Cardiac septum (tissue), 1 donor: ENCODE results near the gene PPP2R5E. TPM values are rescaled to one million over a fixed set of nuclear protein-coding genes. Genes with fewer than 3 reads are reported as not detected.
"Not testable (repeated sequence)": the region's sequence is repeated elsewhere in the genome, so short reads cannot be mapped to it uniquely, and the experiment has no call there.

ENCODE experiments used
- DNase-seq: peaks from one replicate; pipeline ENCODE4 v3.0.0-alpha.2; 2020; ENCODE audit warnings: low spot score
- intact Hi-C: fragments of 100-400 bp; cut with DNase I; formaldehyde crosslinking; loops from one replicate; pipeline ENCODE4 v1.14.0; 2022
- total RNA-seq: library from RNA; stranded (reverse); fragmentation: NEBNext Ultra II Directional; extraction: Animal tissue kit (Norgen Biotek cat#: 25700); gene quantifications from one replicate; pipeline ENCODE4 v1.2.1, GENCODE V29; 2021
- donor health status: DM: no; HTN: no; CAD: no.

Gene PPP2R5E
- total RNA-seq, 1 donor from 2014 or later, result 40.3 TPM

DNA sequence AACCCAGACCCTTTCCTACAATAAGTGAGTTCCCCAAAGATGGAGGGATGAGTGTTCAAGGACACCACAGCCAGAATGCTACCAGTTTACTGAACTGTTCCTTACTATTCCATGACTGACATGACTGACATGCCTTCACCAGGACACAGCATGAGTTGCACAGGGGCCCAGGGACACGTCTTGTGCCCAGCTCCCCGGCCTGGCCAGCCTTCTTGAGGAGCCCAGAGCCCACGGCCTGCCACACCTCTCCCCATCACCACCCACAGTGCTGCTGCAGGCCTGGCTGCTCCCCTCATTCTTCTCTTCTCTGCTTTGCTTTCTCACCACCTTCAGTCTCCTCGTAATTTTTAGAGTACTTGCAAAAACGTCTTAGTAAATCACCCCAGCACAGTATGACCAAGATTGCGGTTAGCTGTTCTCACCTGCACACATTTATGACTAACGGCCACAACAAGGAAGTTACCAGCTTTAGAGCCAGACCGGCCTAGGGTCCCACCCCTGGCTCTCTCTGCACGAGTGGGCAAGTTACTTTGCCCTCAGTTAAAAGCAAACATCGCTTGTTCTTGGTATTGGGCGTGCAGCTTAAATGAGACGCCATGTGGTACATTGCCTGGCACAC is 18.5 kb downstream of the PPP2R5E start:
- no peak for DNase-seq
- intact Hi-C loops, result loop anchor here (1.0 kb wide), 1 partner anchor 17 kb away; no protein-coding TSS in a partner anchor

DNA sequence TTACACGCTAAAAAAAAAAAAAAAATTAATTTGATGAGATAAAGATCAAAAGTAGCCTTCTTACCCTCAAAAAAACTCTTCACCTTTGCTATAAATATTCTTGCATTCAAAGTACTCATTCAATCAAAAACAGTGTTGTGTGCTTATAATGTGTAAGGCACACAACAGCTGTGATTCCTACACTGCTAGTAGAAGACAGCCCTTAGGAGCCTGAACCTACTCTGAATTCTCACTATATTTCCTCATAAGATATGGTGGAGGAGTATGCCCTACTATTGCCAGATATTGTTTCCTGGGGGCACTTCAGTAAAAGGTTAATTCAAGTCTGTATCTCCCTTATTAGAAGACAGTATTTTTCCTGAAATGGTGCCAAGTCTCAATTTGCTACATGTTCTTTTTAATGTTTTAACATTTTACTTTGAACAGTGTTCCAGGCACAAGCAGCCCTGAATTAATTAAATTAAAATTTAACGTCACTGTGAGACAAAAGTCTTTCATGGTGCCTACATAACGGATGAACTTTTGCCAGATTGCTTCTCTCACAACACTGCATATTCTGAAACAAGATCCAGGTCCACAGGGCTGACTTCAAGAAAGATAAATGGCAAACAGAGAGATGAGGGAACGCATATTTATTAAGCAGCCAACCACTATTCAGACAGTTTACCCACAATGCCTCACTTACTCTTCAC is 19.3 kb downstream of the PPP2R5E start:
- no peak for DNase-seq
- intact Hi-C loops, result no loop called here

DNA sequence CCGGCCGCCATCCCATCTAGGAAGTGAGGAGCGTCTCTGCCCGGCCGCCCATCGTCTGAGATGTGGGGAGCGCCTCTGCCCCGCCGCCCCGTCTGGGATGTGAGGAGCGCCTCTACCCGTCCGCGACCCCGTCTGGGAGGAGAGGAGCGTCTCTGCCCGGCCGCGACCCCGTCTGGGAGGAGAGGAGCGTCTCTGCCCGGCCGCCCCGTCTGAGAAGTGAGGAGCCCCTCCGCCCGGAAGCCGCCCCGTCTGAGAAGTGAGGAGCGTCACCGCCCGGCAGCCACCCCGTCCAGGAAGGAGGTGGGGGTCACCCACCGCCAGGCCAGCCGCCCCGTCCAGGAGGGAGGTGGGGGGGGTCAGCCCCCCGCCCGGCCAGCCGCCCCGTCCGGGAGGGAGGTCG is 20.7 kb downstream of the PPP2R5E start:
- DNase-seq, intact Hi-C loops: not testable (repeated sequence)

DNA sequence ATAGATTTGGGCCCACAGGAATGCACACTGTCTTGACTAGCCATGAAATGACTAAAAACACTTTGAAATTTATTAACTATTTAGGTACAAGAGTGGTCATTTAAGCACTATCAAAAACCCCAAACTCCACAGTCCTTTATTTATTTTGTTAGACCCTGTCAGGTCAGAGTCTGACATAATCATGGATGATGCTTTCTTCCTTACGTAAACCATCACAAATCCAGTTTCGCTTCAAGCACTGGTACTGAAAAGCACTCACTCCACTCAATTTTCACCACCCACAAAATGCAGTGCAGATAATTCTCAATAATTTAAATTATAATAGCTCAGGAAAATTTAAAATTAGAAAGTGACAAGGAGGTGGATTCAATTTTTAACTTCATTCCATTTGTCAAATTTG is 25.8 kb downstream of the PPP2R5E start:
- DNase-seq, result no peak
- intact Hi-C loops, result no loop called here

DNA sequence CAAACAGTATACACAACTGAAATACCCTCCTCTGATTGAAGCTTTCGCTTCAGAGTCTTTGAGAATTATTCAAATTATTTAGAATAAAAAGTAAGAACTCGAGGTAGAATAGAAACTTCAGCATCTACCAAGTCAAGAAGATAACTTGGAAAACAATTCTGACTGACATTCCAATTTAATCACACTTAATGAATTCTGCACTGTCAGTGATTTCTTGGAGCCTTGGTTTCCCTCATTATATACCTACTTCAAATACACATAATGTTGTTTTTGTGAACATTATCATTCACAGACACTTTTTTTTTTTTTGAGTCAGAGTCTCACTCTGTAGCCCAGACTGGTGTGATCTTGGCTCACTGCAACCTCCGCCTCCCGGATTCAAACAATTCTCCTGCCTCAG is 27.9 kb downstream of the PPP2R5E start:
- DNase-seq, result no peak
- intact Hi-C loops, result no loop called here

DNA sequence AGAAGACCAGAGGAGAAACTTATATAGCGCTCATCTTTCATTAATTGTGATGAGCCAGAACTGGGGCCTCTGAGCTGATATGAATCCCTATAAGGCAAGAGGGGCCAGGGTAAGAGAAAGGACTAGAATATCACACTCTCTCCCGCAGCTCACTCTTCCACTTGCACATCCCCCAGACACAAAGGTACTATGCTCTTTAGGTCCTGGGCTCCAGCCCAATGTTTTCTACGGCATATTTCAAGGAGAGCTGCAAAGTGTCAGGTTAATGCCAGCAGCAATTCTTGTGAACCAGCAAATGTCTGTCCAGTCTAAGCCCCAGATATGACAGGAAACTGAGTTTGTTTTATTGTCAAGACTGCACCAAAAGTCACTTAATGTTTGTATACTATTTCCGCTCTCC is 29.4 kb downstream of the PPP2R5E start:
- intact Hi-C loops, result no loop called here
- no peak for DNase-seq

DNA sequence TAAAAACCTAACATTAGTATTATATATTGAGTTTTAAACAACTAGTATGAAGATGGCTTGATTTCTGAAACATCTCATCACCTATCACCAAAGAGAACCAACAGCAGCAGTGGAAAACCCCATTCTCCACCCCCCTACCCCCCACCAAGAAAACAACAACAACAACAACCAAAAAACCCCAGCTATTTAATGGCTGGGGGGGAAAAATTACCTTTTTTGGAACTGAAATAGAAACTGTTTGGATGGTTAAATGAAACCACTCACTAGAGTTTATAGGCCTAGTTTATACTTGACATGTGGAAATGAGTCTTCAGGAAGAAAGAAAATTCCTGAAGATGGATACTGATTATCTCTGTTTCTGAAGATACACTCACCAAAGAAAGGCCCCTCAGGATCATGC is 30.3 kb downstream of the PPP2R5E start:
- DNase-seq, result no peak
- intact Hi-C loops, result no loop called here

DNA sequence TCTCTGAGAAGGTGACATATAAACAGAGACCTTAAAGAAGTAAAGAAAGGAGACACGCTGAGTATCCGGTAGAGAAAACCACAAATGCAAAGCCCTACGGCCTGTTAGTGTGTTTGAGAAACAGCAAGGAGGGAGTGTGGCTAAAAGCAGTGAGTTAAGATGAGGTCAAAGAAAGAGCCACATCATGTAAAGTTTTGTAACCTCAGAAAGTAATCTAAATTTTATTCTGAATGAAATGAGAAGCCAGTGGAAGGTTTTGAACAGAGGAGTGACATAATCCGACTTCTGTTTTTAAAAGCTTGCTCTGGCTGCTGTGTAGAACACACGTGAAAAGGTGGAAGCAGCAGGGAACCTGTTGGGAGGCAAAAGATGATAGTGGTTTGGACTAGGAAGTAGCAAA is 32.6 kb downstream of the PPP2R5E start:
- intact Hi-C loops, result no loop called here

DNA sequence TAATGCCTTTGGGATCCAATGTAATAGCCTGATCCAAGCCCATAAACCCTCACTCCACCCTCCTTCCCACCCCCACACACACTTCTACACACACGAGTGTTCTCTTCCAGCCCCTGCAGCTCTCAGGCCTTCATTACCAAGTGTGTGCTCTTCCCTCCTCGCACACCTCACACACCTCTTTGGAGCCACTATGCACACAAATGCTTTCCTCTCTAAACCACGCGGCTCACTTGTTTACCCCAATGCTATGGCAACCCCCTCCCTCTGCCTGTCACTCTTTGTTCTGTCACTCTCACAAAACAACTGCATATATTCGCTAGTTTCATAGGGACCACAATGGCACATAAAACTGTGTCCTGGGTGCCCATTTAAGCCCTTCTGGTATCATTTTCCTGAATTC is 35.1 kb downstream of the PPP2R5E start:
- no peak for DNase-seq
- intact Hi-C loops, result no loop called here

More for the DNA sequence above, 32.6 kb downstream of the PPP2R5E start:
- DNase-seq, result no peak

DNA sequence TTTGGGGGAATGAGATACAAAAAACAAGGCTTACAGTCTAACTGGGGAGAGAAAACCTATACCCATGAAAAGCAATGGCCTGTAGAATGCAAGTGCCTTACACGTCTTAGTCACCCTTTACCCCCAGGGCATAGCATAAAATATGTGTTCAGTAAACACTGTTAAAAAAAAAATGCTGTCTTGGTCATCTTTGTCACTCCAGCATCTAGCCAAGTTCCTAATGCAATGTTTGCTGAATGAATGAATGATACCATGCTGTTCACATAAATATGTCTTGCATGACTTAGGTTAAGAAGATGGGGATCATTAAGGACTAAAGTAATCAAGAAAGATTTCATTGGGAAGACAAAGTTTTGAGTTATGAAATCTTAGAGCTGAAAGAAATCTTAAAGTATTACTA is 38.5 kb downstream of the PPP2R5E start:
- intact Hi-C loops, result no loop called here

DNA sequence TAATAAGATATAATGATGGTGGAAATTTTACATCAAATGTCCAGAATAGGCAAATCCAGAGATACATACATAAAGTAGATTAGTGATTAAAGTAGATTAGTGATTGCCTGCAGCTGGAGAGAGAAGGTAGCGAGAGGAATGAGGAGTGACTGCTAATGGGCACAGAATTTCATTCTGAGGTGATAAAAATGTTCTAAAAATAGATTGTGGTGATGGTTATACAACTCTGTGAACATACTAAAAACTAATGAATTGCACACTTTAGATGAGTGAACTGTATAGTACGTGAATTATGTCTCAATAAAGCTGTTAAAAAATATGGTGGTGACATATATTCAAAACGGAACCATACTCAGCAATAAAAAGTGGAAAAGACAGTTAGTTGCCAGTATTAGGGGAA is 41.7 kb downstream of the PPP2R5E start:
- DNase-seq, result no peak
- intact Hi-C loops, result no loop called here

More for the DNA sequence above, 38.5 kb downstream of the PPP2R5E start:
- no peak for DNase-seq

DNA sequence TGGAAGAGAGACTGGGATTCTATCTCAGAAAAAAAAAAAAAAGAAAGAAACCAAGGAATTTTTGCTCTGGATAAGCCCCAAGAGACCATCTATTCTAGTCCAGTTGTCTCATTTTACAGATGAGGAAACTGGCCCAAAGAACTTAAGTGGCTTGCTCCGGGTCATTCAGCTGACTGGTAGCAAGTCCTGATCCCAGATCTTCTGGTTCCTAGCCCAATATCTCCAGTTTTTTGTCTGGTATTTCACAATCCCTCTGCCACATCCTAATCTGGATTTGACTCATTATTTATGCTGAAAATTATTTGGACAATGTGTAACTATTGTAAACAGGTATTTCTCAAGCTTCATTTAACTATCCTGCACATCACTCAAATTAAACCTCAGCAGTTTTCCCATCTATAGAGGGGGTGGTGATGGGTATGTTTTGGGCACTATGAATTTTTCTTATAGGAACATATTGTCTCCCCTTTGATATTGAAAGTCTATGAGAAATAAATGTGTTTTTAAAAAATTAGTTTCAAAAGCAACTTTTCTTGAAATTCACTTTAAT is 43.4 kb downstream of the PPP2R5E start:
- intact Hi-C loops, result loop anchor here (5.0 kb wide), 1 partner anchor 43 kb away; the partner anchor contains the start of gene PPP2R5E
- no peak for DNase-seq

DNA sequence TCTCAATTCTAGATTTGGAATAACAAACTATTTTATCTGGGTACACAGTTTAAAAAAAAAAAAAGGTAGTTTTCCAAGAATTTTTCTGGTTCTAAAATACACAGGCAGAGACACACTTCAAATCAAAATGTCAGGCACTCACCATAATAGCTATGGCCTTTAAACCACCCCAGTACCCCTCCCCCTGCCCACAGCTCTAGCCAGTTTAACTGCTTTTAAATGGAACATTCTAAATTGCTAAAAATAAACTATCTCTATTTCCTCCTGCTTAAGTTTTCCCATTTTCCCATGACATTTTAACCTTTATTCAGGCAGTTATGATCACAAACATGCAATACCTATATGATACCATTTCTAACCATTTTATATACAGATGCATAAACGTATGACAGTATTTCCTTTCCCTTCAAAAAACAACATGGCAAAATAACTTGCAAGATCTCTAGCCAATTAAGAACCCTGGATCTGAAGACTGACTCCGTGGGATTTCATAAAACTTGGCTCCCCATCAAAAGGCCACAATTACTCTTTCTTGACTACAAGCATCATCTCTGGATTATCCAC is 46.3 kb downstream of the PPP2R5E start:
- DNase-seq, result no peak
- intact Hi-C loops, result loop anchor here (5.0 kb wide), 1 partner anchor 45 kb away; the partner anchor contains the start of gene PPP2R5E

DNA sequence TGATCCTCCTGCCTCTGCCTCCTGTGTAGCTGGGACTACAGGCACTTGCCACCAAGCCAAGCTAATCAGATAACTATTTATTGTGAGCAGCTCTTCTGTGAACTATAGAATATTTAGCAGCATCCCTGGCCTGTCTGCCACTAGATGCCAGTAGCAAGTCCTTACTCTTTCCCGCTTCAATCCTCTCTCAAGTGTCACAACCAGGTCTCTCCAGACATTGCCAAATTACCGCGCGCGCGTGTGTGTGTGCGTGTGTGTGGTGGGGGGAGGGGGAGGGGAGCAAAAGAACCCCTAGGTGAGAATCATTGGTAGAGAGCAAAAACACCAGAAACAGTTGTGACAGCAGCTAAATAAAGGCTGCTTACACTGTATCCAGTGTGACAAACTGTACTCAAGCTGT is 49.9 kb downstream of the PPP2R5E start:
- intact Hi-C loops, result no loop called here
- no peak for DNase-seq

DNA sequence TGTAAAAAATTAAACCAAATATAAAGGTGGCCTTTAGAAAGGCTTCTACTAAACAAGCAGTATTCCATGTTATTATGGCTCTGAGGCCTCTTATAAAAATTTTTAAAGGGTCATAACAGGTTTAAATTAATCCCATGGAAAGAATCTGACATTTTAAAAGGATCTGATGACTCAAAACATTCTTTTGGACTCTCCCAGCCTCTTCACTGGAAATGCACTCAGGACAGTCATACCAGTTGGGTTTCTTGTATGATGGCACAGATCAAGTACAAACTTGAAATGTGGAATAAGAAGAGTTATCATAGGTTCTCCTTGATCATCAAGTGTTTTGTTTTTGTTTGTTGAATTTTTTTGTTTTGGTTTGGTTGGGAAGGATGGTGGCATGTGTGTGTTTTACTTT is 50.8 kb downstream of the PPP2R5E start:
- no peak for DNase-seq
- intact Hi-C loops, result no loop called here

DNA sequence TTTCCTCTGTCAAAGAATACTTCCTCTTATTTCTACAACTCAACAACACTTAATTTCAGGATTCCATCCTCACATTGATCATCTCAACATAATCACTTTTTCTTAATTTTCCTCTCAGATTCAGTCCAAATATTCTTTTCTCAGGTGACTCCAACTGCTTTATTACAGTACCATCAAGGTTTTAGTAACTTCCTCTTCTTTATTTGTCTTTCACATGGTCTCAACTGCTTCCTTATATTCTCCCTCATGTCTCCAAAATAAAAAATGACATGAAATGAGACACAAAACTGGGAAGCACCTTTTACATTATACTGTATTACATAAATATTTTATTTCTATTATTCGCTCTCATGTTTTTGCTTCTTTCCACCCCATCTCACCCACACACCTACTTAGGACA is 55.5 kb downstream of the PPP2R5E start:
- no peak for DNase-seq
- intact Hi-C loops, result no loop called here

DNA sequence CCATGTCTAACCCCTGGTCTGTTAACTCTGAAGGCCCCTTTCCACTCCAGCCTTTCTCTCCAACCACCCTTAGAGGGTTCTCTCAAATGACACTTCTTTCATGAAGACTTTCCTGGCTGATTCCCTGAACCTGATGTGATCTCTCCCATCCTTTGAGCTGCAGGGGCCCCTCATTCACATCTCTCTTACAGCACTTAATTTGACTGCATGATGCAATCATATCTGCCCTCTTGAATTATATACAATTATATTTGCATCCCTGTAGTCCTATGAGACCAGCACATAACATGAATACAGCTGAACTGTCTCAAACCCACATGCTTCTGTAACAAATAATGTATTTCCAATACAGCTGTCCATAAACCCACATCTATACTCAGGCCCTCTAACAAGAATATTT is 56.4 kb downstream of the PPP2R5E start:
- no peak for DNase-seq
- intact Hi-C loops, result no loop called here

DNA sequence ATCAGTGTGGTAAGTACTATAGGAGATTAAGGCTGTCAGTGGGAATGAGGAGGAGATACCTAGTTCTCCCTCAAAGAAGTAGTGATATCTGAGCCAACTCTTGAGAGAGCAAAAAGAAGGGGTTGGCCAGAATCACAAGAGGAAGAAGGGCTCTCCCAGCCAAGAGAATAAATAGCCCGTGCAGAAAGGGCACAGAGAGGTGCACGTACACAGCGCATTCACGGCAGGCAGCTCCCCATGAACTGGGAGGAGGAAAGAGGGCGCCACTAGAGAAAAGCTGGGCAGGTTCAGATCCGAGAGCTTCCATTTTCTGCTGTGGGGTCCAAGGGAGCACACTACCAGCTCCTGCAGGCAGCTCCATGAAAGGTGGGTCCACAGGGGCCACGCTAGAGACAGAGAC is 59.9 kb downstream of the PPP2R5E start:
- no peak for DNase-seq
- intact Hi-C loops, result no loop called here

DNA sequence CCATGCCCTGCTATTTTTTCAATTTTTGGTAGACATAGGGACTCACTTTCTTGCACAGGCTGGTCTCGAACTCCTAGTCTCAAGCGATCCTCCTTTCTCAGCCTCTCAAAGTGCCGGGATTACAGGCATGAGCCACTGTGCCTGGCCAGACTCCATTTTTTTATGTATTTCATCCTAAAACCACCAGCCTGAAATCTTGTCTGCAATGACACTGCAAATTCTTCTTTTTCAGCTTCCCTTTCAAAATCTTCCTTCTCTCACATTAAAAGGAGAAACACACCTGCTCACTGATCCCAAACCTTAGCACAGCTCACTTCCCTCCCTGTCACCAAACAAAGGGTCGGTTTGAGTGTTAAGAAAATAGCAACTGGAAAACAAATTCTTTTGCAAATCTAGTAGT is 62.6 kb downstream of the PPP2R5E start:
- DNase-seq, result no peak
- intact Hi-C loops, result no loop called here

DNA sequence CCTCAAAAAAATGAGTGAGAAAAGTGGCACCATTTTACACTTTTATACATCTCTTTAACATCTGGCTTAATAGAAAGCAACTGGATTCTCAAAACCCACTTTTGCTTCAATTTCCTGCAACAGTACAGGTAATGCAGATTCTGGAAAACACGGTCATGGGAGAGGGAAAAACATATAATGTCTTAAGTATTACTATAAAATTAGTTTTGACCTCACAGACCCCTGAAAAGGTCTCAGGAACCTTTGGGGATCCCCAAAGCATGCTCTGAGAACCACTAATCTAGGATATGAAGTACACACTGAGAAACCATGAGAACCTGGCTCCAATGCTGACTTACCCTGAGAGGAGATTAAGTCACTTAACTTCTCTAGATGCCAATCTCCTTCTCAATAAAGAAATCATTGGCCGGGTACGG is 64.7 kb downstream of the PPP2R5E start:
- no peak for DNase-seq
- intact Hi-C loops, result no loop called here

DNA sequence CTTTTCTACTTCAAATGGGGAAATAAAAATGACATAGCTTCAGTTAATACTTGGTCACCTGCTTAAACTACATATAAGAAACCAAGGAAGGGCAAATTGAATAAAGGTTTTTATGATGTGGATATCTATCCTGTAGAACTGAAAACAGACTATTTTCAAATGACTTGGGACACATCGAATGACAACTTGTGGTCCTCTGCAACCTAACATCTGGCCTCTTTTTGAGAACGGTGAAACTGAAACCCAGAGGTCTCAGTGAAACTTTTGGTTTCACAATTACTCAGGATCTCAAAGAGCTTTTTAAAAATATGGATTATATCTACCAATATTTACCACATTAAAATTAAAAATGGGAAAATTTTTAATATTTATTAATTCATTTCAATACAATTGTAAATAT is 65.2 kb downstream of the PPP2R5E start:
- intact Hi-C loops, result no loop called here
- no peak for DNase-seq
